H1 (cell line): ENCODE results near the gene HDDC3. TPM values are rescaled to one million over a fixed set of nuclear protein-coding genes. Genes with fewer than 3 reads are reported as not detected.

Source experiments
- CTCF ChIA-PET: fragments of 300-600 bp; sonication (Branson Sonifier 250); formaldehyde crosslinking; loops from one replicate; lab custom pipeline; 2021; ENCODE audit not compliant: partially characterized antibody; lab: Charles Lee
- POLR2A ChIA-PET: fragments of 300-600 bp; sonication (Branson Sonifier 250); formaldehyde crosslinking; loops from one replicate; lab custom pipeline; 2021; ENCODE audit warnings: inconsistent platforms; ENCODE audit not compliant: partially characterized antibody; lab: Charles Lee
- DNase-seq, 2 experiments: peaks; one replicate each; pipeline versions ENCODE4 v3.0.0 to v3.0.0-alpha.2; 2010 to 2022; ENCODE audit warnings: low spot score in 2 of 2, low read depth in 1 of 2, mixed read lengths in 1 of 2
- FAIRE-seq: peaks from 2 replicates; lab custom pipeline; 2011; peaks lifted over from hg19 to GRCh38; lab: Jason Lieb, UNC
- H2AFZ ChIP-seq: 2 replicates; pipeline ENCODE4 v1.8.1; 2012; ENCODE audit warnings: low read length, inconsistent platforms
- H2AK5ac ChIP-seq: 2 replicates; pipeline ENCODE4 v1.6.1; 2013; ENCODE audit warnings: low read depth, low read length
- H2BK120ac ChIP-seq: replicated peaks from 2 replicates; pipeline ENCODE3; 2013; ENCODE audit warnings: low read depth, low read length, inconsistent platforms
- H2BK12ac ChIP-seq: 2 replicates; pipeline ENCODE4 v1.6.1; 2013; ENCODE audit warnings: low read depth, low read length
- H2BK15ac ChIP-seq: 2 replicates; pipeline ENCODE4 v1.6.1; 2013; ENCODE audit warnings: low read length
- H2BK20ac ChIP-seq: 2 replicates; pipeline ENCODE4 v1.6.1; 2013; ENCODE audit warnings: low read length
- H2BK5ac ChIP-seq: 2 replicates; pipeline ENCODE4 v1.6.1; 2013; ENCODE audit warnings: low read depth, low read length
- H3K14ac ChIP-seq: 2 replicates; pipeline ENCODE4 v1.6.1; 2013; ENCODE audit warnings: inconsistent platforms; ENCODE audit not compliant: insufficient read length
- H3K18ac ChIP-seq: 2 replicates; pipeline ENCODE4 v1.6.1; 2013; ENCODE audit warnings: low read length; ENCODE audit errors: extremely low read depth
- H3K23ac ChIP-seq: 2 replicates; pipeline ENCODE4 v1.6.1; 2013; ENCODE audit warnings: inconsistent platforms; ENCODE audit not compliant: insufficient read length
- H3K23me2 ChIP-seq: 2 replicates; pipeline ENCODE4 v1.6.1; 2013; ENCODE audit warnings: low read depth, low read length
- H3K27ac ChIP-seq: 2 replicates; pipeline ENCODE4 v1.6.1; 2011; ENCODE audit warnings: low read depth, low read length, inconsistent platforms
- H3K27me3 ChIP-seq, 4 experiments: replicated peaks in 1 of 4; 1 replicate in 1 of 4; 2 replicates in 3 of 4; pipeline versions ENCODE4 v1.6.1 to v1.8.1; 2011 to 2013; ENCODE audit warnings: low read length in 3 of 4, mild to moderate bottlenecking in 3 of 4, inconsistent platforms in 2 of 4, mixed read lengths in 2 of 4, moderate library complexity in 1 of 4; ENCODE audit not compliant: control insufficient read depth in 3 of 4, insufficient read depth in 3 of 4; ENCODE audit errors: extremely low read depth in 1 of 4
- H3K36me3 ChIP-seq, 4 experiments: 2 replicates each; pipeline versions ENCODE4 v1.6.1 to v1.8.1; 2011 to 2013; ENCODE audit warnings: mild to moderate bottlenecking in 4 of 4, low read length in 3 of 4, moderate library complexity in 2 of 4, control low read depth in 1 of 4, inconsistent platforms in 1 of 4; ENCODE audit not compliant: insufficient read depth in 4 of 4, control insufficient read depth in 2 of 4
- H3K4ac ChIP-seq: replicated peaks from 2 replicates; pipeline ENCODE3; 2013; ENCODE audit warnings: low read length, low read depth, mixed read lengths, inconsistent platforms; ENCODE audit not compliant: insufficient read length
- H3K4me1 ChIP-seq, 4 experiments: replicated peaks in 1 of 4; 1 replicate in 1 of 4; 2 replicates in 3 of 4; pipeline versions ENCODE4 v1.6.1 to v1.8.1; 2011 to 2013; ENCODE audit warnings: low read length in 3 of 4, inconsistent platforms in 2 of 4, mixed read lengths in 1 of 4; ENCODE audit not compliant: insufficient read depth in 4 of 4, control insufficient read depth in 3 of 4
- H3K4me2 ChIP-seq, 2 experiments: 2 replicates each; pipeline versions ENCODE4 v1.6.1 to v1.8.1; 2011 to 2013; ENCODE audit warnings: low read depth in 2 of 2, low read length in 2 of 2, control low read depth in 1 of 2, inconsistent platforms in 1 of 2, mild to moderate bottlenecking in 1 of 2; ENCODE audit not compliant: insufficient read depth in 1 of 2
- H3K4me3 ChIP-seq, 4 experiments: fragments of 200-600, 300-600 bp in 1 of 4; sonication (generic), shearing (Covaris generic), sonication (Bioruptor Twin) in 1 of 4; 2 replicates each; pipeline versions ENCODE4 v1.5.1 to v1.8.1; 2011 to 2016; ENCODE audit warnings: low read length in 4 of 4, low read depth in 3 of 4, control low read depth in 2 of 4, inconsistent platforms in 2 of 4, mild to moderate bottlenecking in 2 of 4, mixed read lengths in 1 of 4, moderate library complexity in 1 of 4; ENCODE audit not compliant: insufficient read depth in 2 of 4; ENCODE audit errors: extremely low read depth in 1 of 4
- H3K56ac ChIP-seq: replicated peaks from 2 replicates; pipeline ENCODE3; 2013; ENCODE audit warnings: low read depth, mild to moderate bottlenecking, mixed read lengths, low read length, inconsistent platforms; ENCODE audit not compliant: insufficient read length
- H3K79me1 ChIP-seq: 2 replicates; pipeline ENCODE4 v1.6.1; 2013; ENCODE audit warnings: low read depth, low read length, control low read depth
- H3K79me2 ChIP-seq, 2 experiments: 2 replicates each; pipeline versions ENCODE4 v1.6.1 to v1.8.1; 2012 to 2013; ENCODE audit warnings: low read length in 2 of 2, mild to moderate bottlenecking in 2 of 2, inconsistent platforms in 1 of 2; ENCODE audit not compliant: insufficient read depth in 2 of 2, control insufficient read depth in 1 of 2
- H3K9ac ChIP-seq, 4 experiments: replicated peaks in 1 of 4; 1 replicate in 1 of 4; 2 replicates in 3 of 4; pipeline versions ENCODE4 v1.6.1 to v1.8.1; 2011 to 2013; ENCODE audit warnings: low read depth in 3 of 4, low read length in 3 of 4, control low read depth in 2 of 4, mild to moderate bottlenecking in 2 of 4, moderate library complexity in 2 of 4, inconsistent platforms in 1 of 4; ENCODE audit errors: extremely low read depth in 1 of 4
- H3K9me3 ChIP-seq, 2 experiments: 2 replicates each; pipeline versions ENCODE4 v1.6.1 to v1.8.1; 2012 to 2013; ENCODE audit warnings: mild to moderate bottlenecking in 2 of 2, moderate library complexity in 2 of 2, control low read depth in 1 of 2, inconsistent platforms in 1 of 2, low read depth in 1 of 2, low read length in 1 of 2, mixed read lengths in 1 of 2; ENCODE audit not compliant: insufficient read depth in 2 of 2
- H4K20me1 ChIP-seq, 2 experiments: replicated peaks in 1 of 2; 2 replicates each; pipeline versions ENCODE3 to v1.8.1; 2011 to 2013; ENCODE audit warnings: inconsistent platforms in 2 of 2, low read length in 2 of 2, mild to moderate bottlenecking in 1 of 2; ENCODE audit not compliant: insufficient read depth in 2 of 2, control insufficient read depth in 1 of 2
- H4K5ac ChIP-seq: 2 replicates; pipeline ENCODE4 v1.6.1; 2013; ENCODE audit warnings: low read length, low read depth, mixed read lengths, inconsistent platforms; ENCODE audit not compliant: insufficient read length
- H4K8ac ChIP-seq: 2 replicates; pipeline ENCODE4 v1.8.0; 2013; ENCODE audit warnings: mild to moderate bottlenecking, moderate library complexity, low read length, inconsistent platforms; ENCODE audit not compliant: insufficient read depth; ENCODE audit errors: extremely low read depth
- H4K91ac ChIP-seq: replicated peaks from 2 replicates; pipeline ENCODE3; 2013; ENCODE audit warnings: low read length, mixed read lengths, inconsistent platforms; ENCODE audit not compliant: insufficient read length
- BACH1 ChIP-seq: IDR thresholded peaks from 2 replicates; pipeline ENCODE4 v1.6.1; 2012; ENCODE audit warnings: low read length, improper control_type of control experiment
- CBX5 ChIP-seq: fragments of 300-800, 300-1000 bp; sonication (generic); IDR thresholded peaks from 2 replicates; pipeline ENCODE4 v1.7.1; 2016; ENCODE audit warnings: antibody characterized with exemption, low read length, low read depth
- CREB1 ChIP-seq: IDR thresholded peaks from 2 replicates; pipeline ENCODE4 v1.6.1; 2012; ENCODE audit warnings: inconsistent platforms
- SP2 ChIP-seq: IDR thresholded peaks from 2 replicates; pipeline ENCODE4 v1.6.1; 2012; ENCODE audit warnings: mild to moderate bottlenecking, low read length, inconsistent platforms
- TBP ChIP-seq: IDR thresholded peaks from 2 replicates; pipeline ENCODE4 v1.6.1; 2011; ENCODE audit warnings: low read depth, low read length, improper control_type of control experiment
- TCF12 ChIP-seq: IDR thresholded peaks from 2 replicates; pipeline ENCODE4 v1.6.1; 2011; ENCODE audit warnings: low read depth, mild to moderate bottlenecking, low read length
- YY1 ChIP-seq: IDR thresholded peaks from 2 replicates; pipeline ENCODE4 v1.6.1; 2011; ENCODE audit warnings: low read depth, mild to moderate bottlenecking, low read length
- WGBS, 2 experiments: shearing (Covaris generic) in 1 of 2; methylation state at CpG; one replicate each; pipeline versions ENCODE4 v1.1.6 to v1.1.7; 2013 to 2015; ENCODE audit warnings: low lambda C conversion rate in 2 of 2, mixed read lengths in 2 of 2, inconsistent platforms in 1 of 2, low coverage in 1 of 2, missing lambda C conversion rate in 1 of 2; ENCODE audit not compliant: insufficient replicate concordance in 2 of 2, insufficient coverage in 1 of 2, insufficient read length in 1 of 2; ENCODE audit errors: extremely low coverage in 1 of 2, missing lambda C conversion rate in 1 of 2; 5-methylcytosine and 5-hydroxymethylcytosine counted together
- polyA plus RNA-seq, 7 experiments: library from polyadenylated mRNA; depleted of rRNA in 3 of 7; stranded (reverse) in 5 of 7; unstranded in 2 of 7; fragments of >200 nt in 5 of 7; fragments of 200-250 nt in 2 of 7; gene quantifications; 1 replicate in 5 of 7; 2 replicates in 1 of 7; 4 replicates in 1 of 7; pipeline versions ENCODE4 v1.2.1 to v1.2.3, GENCODE V29; 2011 to 2013; ENCODE audit warnings: missing spikeins in 2 of 7, mixed read lengths in 2 of 7
- total RNA-seq: library from RNA; stranded (reverse); fragmentation: NEBNext Ultra II Directional; extraction: Animal tissue kit (Norgen Biotek cat#: 25700); gene quantifications from 2 replicates; pipeline ENCODE4 v1.2.1, GENCODE V29; 2021
- TF ChIP-seq, protein P1 (sequence below), 3 experiments: IDR thresholded peaks; 1 replicate in 2 of 3; 2 replicates in 1 of 3; pipeline versions ENCODE4 v1.5.1 to v1.6.1; 2011; ENCODE audit warnings: low read length in 3 of 3, mild to moderate bottlenecking in 3 of 3, inconsistent platforms in 2 of 3, low read depth in 1 of 3, moderate library complexity in 1 of 3; ENCODE audit not compliant: insufficient read depth in 1 of 3; ENCODE audit errors: control extremely low read depth in 1 of 3
- TF ChIP-seq, protein P2 (sequence below): IDR thresholded peaks from 2 replicates; pipeline ENCODE4 v1.6.1; 2012; ENCODE audit warnings: inconsistent platforms

The HDDC3 gene
- total and polyA plus RNA-seq, 2 of the 8 experiments (the other 6 are each of a cell fraction or from before 2014, with no cell fraction given): 16.3 to 16.5 TPM

GRCh38 chr15:90901175-90902039 lies 30.9 kb downstream of the HDDC3 start:
- no peak overlapping the region for H3K18ac ChIP-seq
- no peak overlapping the region for H3K27ac ChIP-seq
- no peaks in the 10 kb centered on the region; a peak in 2 of 8 replicates for H3K36me3 ChIP-seq
- no peak overlapping the region for H4K91ac ChIP-seq
- H3K79me1 ChIP-seq: no peaks in the 10 kb centered on the region
- H2AK5ac ChIP-seq: no peak overlapping the region
- H3K4ac ChIP-seq: no peak overlapping the region
- H3K27me3 ChIP-seq: peaks cover 0 to 16% (median 9%) of the 10 kb centered on the region in 4 experiments; a peak in 5 of 7 replicates
- peak overlapping the region in 3 of 4 experiments; percentile 52 to 77 (median 75); a peak in 4 of 8 replicates for H3K4me3 ChIP-seq
- H2BK120ac ChIP-seq: no peak overlapping the region
- no peak overlapping the region for H2BK15ac ChIP-seq
- no peak overlapping the region for H4K5ac ChIP-seq
- FAIRE-seq: no peak
- no peaks in the 10 kb centered on the region for H3K79me2 ChIP-seq
- H3K4me1 ChIP-seq: peaks cover 5 to 8% (median 7%) of the 10 kb centered on the region in 4 experiments; a peak in 6 of 7 replicates
- 68% methylated on average over 14 of the region's 14 CpGs; no CpG with 5 or more reads in 1 of the 2 experiments for WGBS, 2 experiments
- peaks cover 0 to 2% of the 10 kb centered on the region in 2 experiments for H4K20me1 ChIP-seq
- H3K56ac ChIP-seq: no peak overlapping the region
- no peak overlapping the region for H2BK5ac ChIP-seq
- H2BK20ac ChIP-seq: no peak overlapping the region
- no peak overlapping the region for H3K14ac ChIP-seq
- H3K9me3 ChIP-seq: no peaks in the 10 kb centered on the region
- H4K8ac ChIP-seq: no peak overlapping the region
- no peak overlapping the region for H2BK12ac ChIP-seq
- no peak overlapping the region for H3K23ac ChIP-seq
- CTCF ChIA-PET: interaction anchor here (0.7 to 13.3 kb wide), 12 partner anchors 7 to 1046 kb away, joined by 3 to 187 read pairs (median 3); partner anchors contain the start of genes FES, HDDC3 and UNC45A
- H3K23me2 ChIP-seq: peaks cover 14% of the 10 kb centered on the region; the same call in 1 of the 2 replicates
- DNase-seq: no peak
- H2AFZ ChIP-seq: no peak overlapping the region
- H3K9ac ChIP-seq: no peak overlapping the region
- peak overlapping the region; percentile 91 to 97; a peak in 3 of 4 replicates for H3K4me2 ChIP-seq
- POLR2A ChIA-PET: interaction anchor here (1.3 to 3.3 kb wide), 2 partner anchors 31 to 245 kb away, joined by 3 to 24 read pairs; partner anchors contain the start of genes HDDC3 and UNC45A
- TF ChIP-seq CREB1: no peak
- TF ChIP-seq, protein P1, sequence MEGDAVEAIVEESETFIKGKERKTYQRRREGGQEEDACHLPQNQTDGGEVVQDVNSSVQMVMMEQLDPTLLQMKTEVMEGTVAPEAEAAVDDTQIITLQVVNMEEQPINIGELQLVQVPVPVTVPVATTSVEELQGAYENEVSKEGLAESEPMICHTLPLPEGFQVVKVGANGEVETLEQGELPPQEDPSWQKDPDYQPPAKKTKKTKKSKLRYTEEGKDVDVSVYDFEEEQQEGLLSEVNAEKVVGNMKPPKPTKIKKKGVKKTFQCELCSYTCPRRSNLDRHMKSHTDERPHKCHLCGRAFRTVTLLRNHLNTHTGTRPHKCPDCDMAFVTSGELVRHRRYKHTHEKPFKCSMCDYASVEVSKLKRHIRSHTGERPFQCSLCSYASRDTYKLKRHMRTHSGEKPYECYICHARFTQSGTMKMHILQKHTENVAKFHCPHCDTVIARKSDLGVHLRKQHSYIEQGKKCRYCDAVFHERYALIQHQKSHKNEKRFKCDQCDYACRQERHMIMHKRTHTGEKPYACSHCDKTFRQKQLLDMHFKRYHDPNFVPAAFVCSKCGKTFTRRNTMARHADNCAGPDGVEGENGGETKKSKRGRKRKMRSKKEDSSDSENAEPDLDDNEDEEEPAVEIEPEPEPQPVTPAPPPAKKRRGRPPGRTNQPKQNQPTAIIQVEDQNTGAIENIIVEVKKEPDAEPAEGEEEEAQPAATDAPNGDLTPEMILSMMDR (IDR thresholded peaks at IDR 0.05; ENCODE audit: control extremely low read depth in 1 of 3, insufficient read depth in 1 of 3, low read depth in 1 of 3, low read length in 3 of 3): no peak
- TF ChIP-seq TCF12: no peak
- no peak for TF ChIP-seq YY1
- TF ChIP-seq CBX5: no peak
- no peak for TF ChIP-seq SP2
- TF ChIP-seq BACH1: no peak
- no peak for TF ChIP-seq TBP
- TF ChIP-seq, protein P2, sequence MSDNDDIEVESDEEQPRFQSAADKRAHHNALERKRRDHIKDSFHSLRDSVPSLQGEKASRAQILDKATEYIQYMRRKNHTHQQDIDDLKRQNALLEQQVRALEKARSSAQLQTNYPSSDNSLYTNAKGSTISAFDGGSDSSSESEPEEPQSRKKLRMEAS: no peak
